A549 (cell line): Measurements from ENCODE around the gene NGB. TPM values are rescaled to one million over a fixed set of nuclear protein-coding genes. Genes with fewer than 3 reads are reported as not detected.

Source experiments
- ATAC-seq, 2 experiments: fragments of 200-7000 bp in 1 of 2; fragments of >200 bp in 1 of 2; cut with Nextera tagmentation in 1 of 2; cut with Tn5 transposase in 1 of 2; 3 replicates each; pipeline versions ENCODE4 v1.8.0 to v1.9.1; 2018 to 2020; ENCODE audit warnings: mild to moderate bottlenecking in 1 of 2, moderate library complexity in 1 of 2
- CTCF ChIA-PET: fragments of 300-600 bp; sonication (Branson Sonifier 250); formaldehyde crosslinking; extraction: SDS; loops from one replicate; lab custom pipeline; 2021; ENCODE audit warnings: antibody characterized with exemption, inconsistent platforms; lab: Yijun Ruan, JAX
- POLR2A ChIA-PET: fragments of 350-600 bp; formaldehyde crosslinking; extraction: SDS; loops from one replicate; lab custom pipeline; 2021; ENCODE audit warnings: antibody characterized with exemption, inconsistent platforms; lab: Yijun Ruan, JAX
- DNase-seq, 2 experiments: peaks; one replicate each; pipeline versions ENCODE4 v3.0.0 to v3.0.0-alpha.2; 2011 to 2016; ENCODE audit warnings: low read depth in 1 of 2, low spot score in 1 of 2
- FAIRE-seq: peaks from 2 replicates; lab custom pipeline; 2011; peaks lifted over from hg19 to GRCh38; lab: Jason Lieb, UNC
- H3K27ac ChIP-seq, 2 experiments: fragments of >200 bp; sonication (Bioruptor Twin); formaldehyde crosslinking; 3 replicates each; pipeline ENCODE4 v1.5.1; 2016 to 2017
- H3K4me1 ChIP-seq: fragments of >200 bp; sonication (Bioruptor Twin); formaldehyde crosslinking; 3 replicates; pipeline ENCODE4 v1.6.1; 2016
- H3K4me2 ChIP-seq: fragments of >200 bp; sonication (Bioruptor Twin); formaldehyde crosslinking; 3 replicates; pipeline ENCODE4 v1.6.1; 2016
- H3K4me3 ChIP-seq: fragments of >200 bp; sonication (Bioruptor Twin); formaldehyde crosslinking; 3 replicates; pipeline ENCODE4 v1.5.1; 2016
- H3K9me3 ChIP-seq: fragments of >200 bp; sonication (Bioruptor Twin); formaldehyde crosslinking; 3 replicates; pipeline ENCODE4 v1.6.1; 2016
- CBX2 ChIP-seq: fragments of 200-600 bp; sonication (generic); IDR thresholded peaks from 2 replicates; pipeline ENCODE4 v1.6.1; 2016; ENCODE audit warnings: low read depth, mild to moderate bottlenecking, borderline replicate concordance
- CEBPB ChIP-seq, 2 experiments: fragments of >200 bp in 1 of 2; sonication (Bioruptor Twin) in 1 of 2; formaldehyde crosslinking in 1 of 2; IDR thresholded peaks; 2 replicates each; pipeline ENCODE4 v1.6.1; 2012 to 2016
- E2F6 ChIP-seq: IDR thresholded peaks from 2 replicates; pipeline ENCODE4 v1.6.1; 2012; ENCODE audit warnings: low read depth, borderline replicate concordance
- GATA3 ChIP-seq: IDR thresholded peaks from 2 replicates; pipeline ENCODE4 v1.6.1; 2012; ENCODE audit warnings: borderline replicate concordance
- HDAC2 ChIP-seq: fragments of 200-600 bp; sonication (generic); IDR thresholded peaks from 2 replicates; pipeline ENCODE4 v1.6.1; 2016
- HOXA7 ChIP-seq: fragments of 250-450 bp; sonication (Bioruptor Pico); IDR thresholded peaks from 2 replicates; pipeline ENCODE4 v1.5.0; 2020; ENCODE audit warnings: mild to moderate bottlenecking, moderate library complexity
- KDM5A ChIP-seq: fragments of 200-600 bp; sonication (generic); IDR thresholded peaks from 2 replicates; pipeline ENCODE4 v1.6.1; 2016; ENCODE audit warnings: antibody characterized with exemption, mild to moderate bottlenecking
- MAX ChIP-seq: IDR thresholded peaks from 2 replicates; pipeline ENCODE4 v1.6.1; 2012
- MYC ChIP-seq: IDR thresholded peaks from 2 replicates; pipeline ENCODE4 v1.6.1; 2012; ENCODE audit warnings: mild to moderate bottlenecking, inconsistent platforms, low read length, improper control_type of control experiment, borderline replicate concordance
- NR3C1 ChIP-seq: fragments of >200 bp; sonication (Bioruptor Twin); formaldehyde crosslinking; IDR thresholded peaks from 3 replicates; pipeline ENCODE4 v1.6.1; 2017
- PHF8 ChIP-seq: fragments of 200-600 bp; sonication (generic); IDR thresholded peaks from 2 replicates; pipeline ENCODE4 v1.6.1; 2016; ENCODE audit warnings: low read depth, mild to moderate bottlenecking, antibody characterized with exemption, moderate library complexity, borderline replicate concordance
- POLR2A ChIP-seq: IDR thresholded peaks from 2 replicates; pipeline ENCODE4 v1.6.1; 2012; ENCODE audit warnings: mild to moderate bottlenecking, low read length
- POLR2AphosphoS2 ChIP-seq: conservative IDR thresholded peaks from 2 replicates; pipeline ENCODE4 v1.6.1; 2012; ENCODE audit warnings: low read length, improper control_type of control experiment, inconsistent platforms
- REST ChIP-seq: fragments of 200-600 bp; sonication (generic); IDR thresholded peaks from 2 replicates; pipeline ENCODE4 v1.6.1; 2016; ENCODE audit warnings: antibody characterized with exemption, mild to moderate bottlenecking, moderate library complexity
- TFCP2L1 ChIP-seq: fragments of 250-450 bp; sonication (Bioruptor Pico); IDR thresholded peaks from 2 replicates; pipeline ENCODE4 v1.5.0; 2021; ENCODE audit warnings: mild to moderate bottlenecking
- ZSCAN20 ChIP-seq: fragments of 250-450 bp; sonication (Bioruptor Pico); IDR thresholded peaks from 2 replicates; pipeline ENCODE4 v1.8.0; 2022; ENCODE audit warnings: mild to moderate bottlenecking, moderate library complexity
- WGBS: methylation state at CpG from one replicate; pipeline ENCODE4 v1.1.6; 2017; ENCODE audit errors: missing lambda C conversion rate; 5-methylcytosine and 5-hydroxymethylcytosine counted together
- polyA plus RNA-seq, 4 experiments: library from polyadenylated mRNA; depleted of rRNA in 3 of 4; stranded (reverse); fragments of >200 nt; fragmentation: RNase III in 1 of 4; extraction: RNeasy Plus Mini Kit Qiagen cat#74134 plus additional on column Dnase treatment in 1 of 4; gene quantifications; 2 replicates in 3 of 4; 3 replicates in 1 of 4; pipeline ENCODE4 v1.2.3, GENCODE V29; 2011 to 2017

Gene NGB
- polyA plus RNA-seq, 2 of the 4 experiments (the other 2 are of a cell fraction): not detected

- 82% methylated on average over 3 of the region's 8 CpGs for WGBS
- no peak for ATAC-seq
- no peak overlapping the region for H3K4me3 ChIP-seq
- ChIA-PET CTCF (interaction anchor here (1.1 to 3.6 kb wide), 5 partner anchors 10 to 142 kb away, joined by 3 to 13 read pairs (median 3); no protein-coding TSS in a partner anchor), POLR2A (no interaction called here)
- peaks cover 8% of the 10 kb centered on the region; the same call in 1 of the 3 replicates for H3K4me1 ChIP-seq
- 0 out of 3 replicates have a peak, but pooled peaks cover 5% of the 10 kb centered on the region for H3K9me3 ChIP-seq
- TF ChIP-seq HOXA7 (CRISPR knock-in tag): no peak
- no peak for TF ChIP-seq POLR2AphosphoS2
- TF ChIP-seq E2F6: no peak
- TF ChIP-seq REST: no peak
- TF ChIP-seq CBX2: no peak
- TF ChIP-seq ZSCAN20: no peak
- TF ChIP-seq TFCP2L1 (CRISPR knock-in tag): no peak
- H3K27ac ChIP-seq: no peak overlapping the region
- FAIRE-seq: no peak
- no peak for DNase-seq
- H3K4me2 ChIP-seq: no peak overlapping the region
Measured at GRCh38 chr14:77266336-77266735, 4.7 kb downstream of the NGB start.

- TF ChIP-seq POLR2AphosphoS2: no peak
- TF ChIP-seq POLR2A: no peak
- no peak for TF ChIP-seq CEBPB (IDR thresholded peaks at IDR 0.05)
- TF ChIP-seq, all 56 proteins: peak for 0
- ChIA-PET POLR2A (no interaction called here), CTCF (interaction anchor here (1.1 to 3.6 kb wide), 4 partner anchors 11 to 142 kb away, joined by 3 to 13 read pairs (median 4); no protein-coding TSS in a partner anchor)
- ATAC-seq (no peak), FAIRE-seq (no peak), DNase-seq (no peak)
- Histone ChIP-seq H3K27ac (no peak overlapping the region), H3K4me2 (no peak overlapping the region), H3K4me1 (peaks cover 6% of the 10 kb centered on the region; the same call in 1 of the 3 replicates), H3K9me3 (0 out of 3 replicates have a peak, but pooled peaks cover 5% of the 10 kb centered on the region), H3K4me3 (no peak overlapping the region)
- 68% methylated on average over 16 of the region's 16 CpGs for WGBS
Measured at GRCh38 chr14:77265561-77266335, 5.3 kb downstream of the NGB start.

- CTCF ChIA-PET: interaction anchor here (1.1 to 3.6 kb wide), 4 partner anchors 11 to 141 kb away, joined by 3 to 13 read pairs (median 4); no protein-coding TSS in a partner anchor
Measured at GRCh38 chr14:77265187-77265515, 5.9 kb downstream of the NGB start.

More at GRCh38 chr14:77265187-77265515, 5.9 kb downstream of the NGB start:
- no peak overlapping the region for H3K4me2 ChIP-seq
- POLR2A ChIA-PET: no interaction called here
- ATAC-seq: no peak
- no peak for TF ChIP-seq HDAC2
- TF ChIP-seq MAX: no peak
- no peak for TF ChIP-seq NR3C1
- TF ChIP-seq KDM5A: no peak
- TF ChIP-seq MYC: no peak
- TF ChIP-seq PHF8: no peak
- TF ChIP-seq GATA3: no peak
- TF ChIP-seq, all 56 proteins: peak for 0
- Histone ChIP-seq H3K9me3 (0 out of 3 replicates have a peak, but pooled peaks cover 5% of the 10 kb centered on the region), H3K4me3 (no peak overlapping the region), H3K4me1 (peaks cover 3% of the 10 kb centered on the region; the same call in 1 of the 3 replicates), H3K27ac (no peak overlapping the region)
- DNase-seq: no peak
- WGBS: 38% methylated on average over 2 of the region's 2 CpGs
- no peak for FAIRE-seq
